ENCODE measurements around the gene GRM4. TPM values are rescaled to one million over a fixed set of nuclear protein-coding genes. Genes with fewer than 3 reads are reported as not detected.

Gene GRM4
- total and polyA plus RNA-seq, 2 donors from 2014 or later, result not detected

DNA sequence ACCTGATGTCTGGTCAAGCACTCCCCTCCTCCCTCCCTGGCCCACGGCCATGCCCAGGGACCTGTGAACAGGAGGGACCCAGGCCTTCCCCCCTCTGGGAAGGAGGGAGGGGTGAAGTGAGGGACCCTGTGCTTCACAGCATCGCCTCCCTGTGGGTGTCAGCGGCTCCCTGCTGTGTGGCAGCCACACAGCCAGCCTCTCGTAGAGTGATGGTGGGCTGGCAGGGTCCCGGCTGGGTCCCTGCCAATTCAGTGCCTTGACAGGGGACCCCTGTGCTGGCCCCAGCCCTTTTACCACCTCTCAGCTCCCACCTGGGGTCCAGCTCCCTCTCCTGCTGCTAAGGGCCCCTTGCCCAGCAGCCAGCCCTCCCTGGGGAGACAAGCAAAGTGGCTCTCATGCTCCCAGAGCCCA is 31.3 kb upstream of the GRM4 start:
- DNase-seq (peak in 1 of 5 donors; percentile 57), FAIRE-seq (no peak)
- Histone ChIP-seq H3K4me3 (ENCODE audit: low read length in 3 of 3) (no peak overlapping the region), H3K27ac (ENCODE audit: low read depth in 2 of 2, low read length in 2 of 2) (no peak overlapping the region), H3K4me1 (ENCODE audit: control insufficient read depth in 2 of 3, insufficient read depth in 2 of 3, low read depth in 1 of 3, low read length in 3 of 3) (no peaks in the 10 kb centered on the region), H3K27me3 (ENCODE audit: control insufficient read depth, insufficient read depth, low read length) (no peaks in the 10 kb centered on the region), H3K9me3 (ENCODE audit: control insufficient read depth in 2 of 3, insufficient read depth in 1 of 3, low read length in 3 of 3) (no peaks in the 10 kb centered on the region), H3K36me3 (ENCODE audit: control insufficient read depth in 2 of 3, insufficient read depth in 3 of 3, low read length in 3 of 3) (no peaks in the 10 kb centered on the region), H3K9ac (ENCODE audit: low read length in 3 of 3) (no peak overlapping the region)
- intact Hi-C loops (cut with DNase I), result no loop called here
- TF ChIP-seq CTCF (IDR thresholded peaks at IDR 0.05; ENCODE audit: borderline replicate concordance, extremely low read depth, insufficient read depth), result no peak

DNA sequence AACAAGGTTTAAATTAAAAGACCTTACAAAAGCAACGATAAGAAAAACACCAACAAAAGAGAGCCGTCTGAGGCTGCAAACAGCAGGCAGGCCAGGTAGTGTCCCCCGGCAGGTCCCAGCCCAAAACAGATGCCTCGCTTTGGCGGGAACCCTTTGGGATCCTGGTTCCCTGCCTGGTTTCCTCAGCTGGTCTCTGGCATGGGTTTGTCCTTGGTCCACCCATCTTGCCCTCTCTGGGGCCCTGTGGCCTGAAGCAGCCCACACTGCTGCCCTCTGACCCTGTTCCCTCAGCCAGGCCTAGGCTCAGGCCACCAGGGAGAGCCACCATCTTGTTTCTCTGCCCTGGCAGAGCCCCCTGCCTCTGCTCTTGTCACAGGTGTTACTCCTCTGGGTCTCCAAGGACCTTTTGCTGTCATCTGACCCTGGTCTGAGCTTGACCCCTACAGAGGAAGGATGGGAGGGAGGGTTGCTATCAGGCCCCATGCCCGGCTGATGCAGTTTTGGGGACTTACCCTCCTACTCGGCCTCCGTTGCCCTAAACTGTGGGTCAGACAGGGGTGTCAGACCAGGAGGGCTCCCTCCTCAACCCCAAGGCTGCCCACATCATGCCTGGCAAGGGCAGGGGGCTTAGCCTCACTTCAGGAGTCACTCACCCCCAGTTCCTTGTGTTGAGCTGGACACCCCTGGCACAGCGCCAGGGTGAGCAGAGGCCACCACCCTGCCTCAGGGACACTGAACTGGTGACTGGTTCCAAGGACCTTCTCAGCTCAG is 30.6 kb upstream of the GRM4 start:
- Histone ChIP-seq H3K27ac (ENCODE audit: low read depth in 2 of 2, low read length in 2 of 2) (no peak overlapping the region), H3K36me3 (ENCODE audit: control insufficient read depth in 2 of 3, insufficient read depth in 3 of 3, low read length in 3 of 3) (no peaks in the 10 kb centered on the region), H3K4me3 (ENCODE audit: low read length in 3 of 3) (no peak overlapping the region), H3K9me3 (ENCODE audit: control insufficient read depth in 2 of 3, insufficient read depth in 1 of 3, low read length in 3 of 3) (no peaks in the 10 kb centered on the region), H3K27me3 (ENCODE audit: control insufficient read depth, insufficient read depth, low read length) (no peaks in the 10 kb centered on the region), H3K9ac (ENCODE audit: low read length in 3 of 3) (no peak overlapping the region), H3K4me1 (ENCODE audit: control insufficient read depth in 2 of 3, insufficient read depth in 2 of 3, low read depth in 1 of 3, low read length in 3 of 3) (no peaks in the 10 kb centered on the region)
- intact Hi-C loops (cut with DNase I), result no loop called here
- no peak for TF ChIP-seq CTCF (IDR thresholded peaks at IDR 0.05; ENCODE audit: borderline replicate concordance, extremely low read depth, insufficient read depth)
- DNase-seq (peak in 2 of 5 donors; percentile 23 to 51), FAIRE-seq (no peak)

GRCh38 chr6:34174846-34175399 is 29.0 kb upstream of the GRM4 start:
- H3K4me3 ChIP-seq (ENCODE audit: low read length in 3 of 3), result no peak overlapping the region
- no peaks in the 10 kb centered on the region for H3K4me1 ChIP-seq (ENCODE audit: control insufficient read depth in 2 of 3, insufficient read depth in 2 of 3, low read depth in 1 of 3, low read length in 3 of 3)
- H3K27me3 ChIP-seq (ENCODE audit: control insufficient read depth, insufficient read depth, low read length), result no peaks in the 10 kb centered on the region
- no peak overlapping the region for H3K9ac ChIP-seq (ENCODE audit: low read length in 3 of 3)
- H3K27ac ChIP-seq (ENCODE audit: low read depth in 2 of 2, low read length in 2 of 2), result no peak overlapping the region
- DNase-seq, result peak in 2 of 5 donors; percentile 2 to 15
- TF ChIP-seq CTCF (IDR thresholded peaks at IDR 0.05; ENCODE audit: borderline replicate concordance, extremely low read depth, insufficient read depth), result no peak
- intact Hi-C loops (cut with DNase I), result no loop called here
- no peaks in the 10 kb centered on the region for H3K36me3 ChIP-seq (ENCODE audit: control insufficient read depth in 2 of 3, insufficient read depth in 3 of 3, low read length in 3 of 3)
- FAIRE-seq, result no peak
- H3K9me3 ChIP-seq (ENCODE audit: control insufficient read depth in 2 of 3, insufficient read depth in 1 of 3, low read length in 3 of 3), result no peaks in the 10 kb centered on the region
